ENCODE data around the gene SLC9A2. TPM values are rescaled to one million over a fixed set of nuclear protein-coding genes. Genes with fewer than 3 reads are reported as not detected.

SLC9A2 gene
- total RNA-seq, 1 experiment from 2014 or later: 13.4 TPM

GRCh38 chr2:102672107-102672776 is 52.9 kb downstream of the SLC9A2 start:
- ChIA-PET CTCF (no interaction called here), POLR2A (ENCODE audit: unreplicated experiment) (interaction anchor here (0.6 kb wide), 1 partner anchor 19 kb away, joined by 4 read pairs; no protein-coding TSS in a partner anchor)
- Histone ChIP-seq H2AFZ (no peak overlapping the region), H3K4me3 (no peak overlapping the region), H3K79me2 (ENCODE audit: low read depth) (no peaks in the 10 kb centered on the region), H3K9me2 (ENCODE audit: insufficient read depth) (no peaks in the 10 kb centered on the region), H3K36me3 (ENCODE audit: low read depth) (no peaks in the 10 kb centered on the region), H3K9me3 (ENCODE audit: insufficient read depth, low read depth) (no peaks in the 10 kb centered on the region), H3K4me2 (no peak overlapping the region), H3K4me1 (replicated peaks; ENCODE audit: insufficient read depth) (no peaks in the 10 kb centered on the region), H3K27ac (no peak overlapping the region), H4K20me1 (ENCODE audit: insufficient read depth) (no peaks in the 10 kb centered on the region), H3K27me3 (ENCODE audit: insufficient read depth, low read depth) (no peaks in the 10 kb centered on the region), H3F3A (ENCODE audit: insufficient read depth, low read depth) (no peaks in the 10 kb centered on the region)
- no TSS peak for BruUV-seq (replicated peaks)
- intact Hi-C loops (cut with micrococcal nuclease; ENCODE audit: unreplicated experiment): no loop called here
- DNase-seq: no peak
- no peak for TF ChIP-seq CTCF (conservative IDR thresholded peaks at IDR 0.05)
- TF ChIP-seq EZH2 (IDR thresholded peaks at IDR 0.05; ENCODE audit: low read depth): no peak

- POLR2A ChIA-PET (ENCODE audit: unreplicated experiment): no interaction called here
- Histone ChIP-seq H3F3A (ENCODE audit: insufficient read depth, low read depth) (no peaks in the 10 kb centered on the region), H3K36me3 (ENCODE audit: low read depth) (no peaks in the 10 kb centered on the region), H3K9me3 (ENCODE audit: insufficient read depth, low read depth) (no peaks in the 10 kb centered on the region), H3K27me3 (ENCODE audit: insufficient read depth, low read depth) (no peaks in the 10 kb centered on the region), H3K4me1 (replicated peaks; ENCODE audit: insufficient read depth) (no peaks in the 10 kb centered on the region), H4K20me1 (ENCODE audit: insufficient read depth) (no peaks in the 10 kb centered on the region), H3K9me2 (ENCODE audit: insufficient read depth) (no peaks in the 10 kb centered on the region), H3K27ac (no peak overlapping the region), H3K4me3 (no peak overlapping the region), H2AFZ (no peak overlapping the region), H3K79me2 (ENCODE audit: low read depth) (no peaks in the 10 kb centered on the region), H3K4me2 (no peak overlapping the region)
- BruUV-seq (replicated peaks): no TSS peak
- no peak for TF ChIP-seq CTCF (conservative IDR thresholded peaks at IDR 0.05)
- no peak for TF ChIP-seq EZH2 (IDR thresholded peaks at IDR 0.05; ENCODE audit: low read depth)
- intact Hi-C loops (cut with micrococcal nuclease; ENCODE audit: unreplicated experiment): no loop called here
- CTCF ChIA-PET: no interaction called here
- no peak for DNase-seq
These were observed 55.0 kb downstream of the SLC9A2 start for GRCh38 chr2:102674370-102674769.

- Histone ChIP-seq H3K27me3 (ENCODE audit: insufficient read depth, low read depth) (no peaks in the 10 kb centered on the region), H3K79me2 (ENCODE audit: low read depth) (no peaks in the 10 kb centered on the region; the same call in 1 of the 2 replicates), H3K36me3 (ENCODE audit: low read depth) (no peaks in the 10 kb centered on the region), H3K4me3 (no peak overlapping the region), H4K20me1 (ENCODE audit: insufficient read depth) (no peaks in the 10 kb centered on the region), H3F3A (ENCODE audit: insufficient read depth, low read depth) (no peaks in the 10 kb centered on the region), H3K27ac (no peak overlapping the region), H3K4me2 (no peak overlapping the region), H2AFZ (no peak overlapping the region), H3K4me1 (replicated peaks; ENCODE audit: insufficient read depth) (no peaks in the 10 kb centered on the region), H3K9me3 (ENCODE audit: insufficient read depth, low read depth) (no peaks in the 10 kb centered on the region), H3K9me2 (ENCODE audit: insufficient read depth) (no peaks in the 10 kb centered on the region)
- ChIA-PET POLR2A (ENCODE audit: unreplicated experiment) (no interaction called here), CTCF (no interaction called here)
- BruUV-seq (replicated peaks): no TSS peak
- TF ChIP-seq EZH2 (IDR thresholded peaks at IDR 0.05; ENCODE audit: low read depth) (no peak), CTCF (conservative IDR thresholded peaks at IDR 0.05) (no peak)
- intact Hi-C loops (cut with micrococcal nuclease; ENCODE audit: unreplicated experiment): no loop called here
- no peak for DNase-seq
These were observed 55.5 kb downstream of the SLC9A2 start for GRCh38 chr2:102674836-102675235.

Measured in PC-9 (cell line).